HepG2 (cell line): ENCODE data around the gene KANK4. TPM values are rescaled to one million over a fixed set of nuclear protein-coding genes. Genes with fewer than 3 reads are reported as not detected.

Experiments used
- ATAC-seq: fragments of 200-7000 bp; cut with Tn5 transposase; 3 replicates; pipeline ENCODE4 v1.9.1; 2020; ENCODE audit warnings: mild to moderate bottlenecking, moderate library complexity
- BruUV-seq: library from RNA; stranded (reverse); fragments of 400-500 nt; replicated peaks from 2 replicates; lab custom pipeline; 2021; lab: Mats Ljungman, UMichigan
- CTCF ChIA-PET: fragments of 300-600 bp; formaldehyde crosslinking; extraction: SDS; loops from one replicate; lab custom pipeline; 2021; ENCODE audit warnings: low total read pairs, inconsistent platforms, low intra/inter-chr PET ratio; lab: Yijun Ruan, JAX
- POLR2A ChIA-PET: fragments of 350-600 bp; sonication (Branson Sonifier 250); formaldehyde crosslinking; loops from one replicate; lab custom pipeline; 2020; ENCODE audit warnings: antibody characterized with exemption, inconsistent platforms; lab: Yijun Ruan, JAX
- DNase-seq: peaks from one replicate; pipeline ENCODE4 v3.0.0-alpha.2; 2015; ENCODE audit warnings: low spot score
- FAIRE-seq: peaks from 3 replicates; lab custom pipeline; 2011; peaks lifted over from hg19 to GRCh38; lab: Jason Lieb, UNC
- H2AFZ ChIP-seq: one replicate; pipeline ENCODE4 v1.6.1; 2011; ENCODE audit warnings: low read length, inconsistent platforms
- H3K27ac ChIP-seq: fragments of 300-600 bp; 3 replicates; pipeline ENCODE4 v1.8.0; 2011; ENCODE audit warnings: mixed run types, mild to moderate bottlenecking, mixed read lengths, low read length, inconsistent platforms; ENCODE audit not compliant: insufficient read depth; ENCODE audit errors: extremely low read length
- H3K27me3 ChIP-seq, 2 experiments: fragments of 200-600 bp in 1 of 2; 2 replicates in 1 of 2; 3 replicates in 1 of 2; pipeline versions ENCODE4 v1.6.0 to v1.8.0; 2011; ENCODE audit warnings: low read length in 2 of 2, mild to moderate bottlenecking in 2 of 2, moderate library complexity in 2 of 2, inconsistent platforms in 1 of 2; ENCODE audit not compliant: insufficient read depth in 2 of 2, control insufficient read depth in 1 of 2
- H3K36me3 ChIP-seq, 2 experiments: fragments of 200-600 bp in 1 of 2; replicated peaks in 1 of 2; 2 replicates in 1 of 2; 3 replicates in 1 of 2; pipeline versions ENCODE4 v1.5.1 to v1.8.0; 2011; ENCODE audit warnings: low read length in 2 of 2, inconsistent platforms in 1 of 2; ENCODE audit not compliant: insufficient read depth in 2 of 2, control insufficient read depth in 1 of 2
- H3K4me1 ChIP-seq: 2 replicates; pipeline ENCODE4 v1.5.1; 2012; ENCODE audit warnings: low read length, inconsistent platforms; ENCODE audit not compliant: insufficient read depth
- H3K4me2 ChIP-seq: 2 replicates; pipeline ENCODE4 v1.6.0; 2011; ENCODE audit warnings: low read depth, low read length, inconsistent platforms
- H3K4me3 ChIP-seq, 3 experiments: fragments of 200-600 bp in 1 of 3; sonication (generic), shearing (Covaris generic) in 1 of 3; replicated peaks in 1 of 3; 2 replicates each; pipeline ENCODE4 v1.5.1; 2011 to 2016; ENCODE audit warnings: low read length in 3 of 3, inconsistent platforms in 2 of 3, low read depth in 2 of 3, mild to moderate bottlenecking in 2 of 3, control low read depth in 1 of 3, mixed read lengths in 1 of 3; ENCODE audit not compliant: insufficient read depth in 1 of 3
- H3K79me2 ChIP-seq: one replicate; pipeline ENCODE4 v1.6.1; 2011; ENCODE audit warnings: low read length, inconsistent platforms; ENCODE audit not compliant: insufficient read depth
- H3K9ac ChIP-seq: 2 replicates; pipeline ENCODE4 v1.6.0; 2011; ENCODE audit warnings: mild to moderate bottlenecking, low read depth, low read length, inconsistent platforms; ENCODE audit not compliant: insufficient read depth
- H3K9me3 ChIP-seq: 2 replicates; pipeline ENCODE4 v1.5.1; 2012; ENCODE audit warnings: mild to moderate bottlenecking, low read length
- H4K20me1 ChIP-seq: 2 replicates; pipeline ENCODE4 v1.6.0; 2011; ENCODE audit warnings: inconsistent platforms, mild to moderate bottlenecking, low read length, moderate library complexity; ENCODE audit not compliant: insufficient read depth
- BRCA1 ChIP-seq: sonication (generic); formaldehyde crosslinking; IDR thresholded peaks from 2 replicates; pipeline ENCODE4 v1.4.0; 2020; ENCODE audit warnings: missing genetic modification reagents
- GATA4 ChIP-seq: sonication (generic); IDR thresholded peaks from 2 replicates; pipeline ENCODE4 v1.6.1; 2016; ENCODE audit warnings: antibody characterized with exemption, low read depth, borderline replicate concordance
- HIVEP1 ChIP-seq: sonication (generic); formaldehyde crosslinking; IDR thresholded peaks from 2 replicates; pipeline ENCODE4 v1.4.0; 2020; ENCODE audit warnings: mild to moderate bottlenecking, missing genetic modification reagents
- HOXD1 ChIP-seq: sonication (generic); formaldehyde crosslinking; IDR thresholded peaks from 2 replicates; pipeline ENCODE4 v1.5.0; 2020; ENCODE audit warnings: missing genetic modification reagents
- KLF16 ChIP-seq, 2 experiments: sonication (generic) in 1 of 2; formaldehyde crosslinking in 1 of 2; IDR thresholded peaks; 2 replicates each; pipeline versions ENCODE4 v1.6.1 to v1.8.0; 2016 to 2023; ENCODE audit warnings: missing genetic modification reagents in 2 of 2, missing compliant biosample characterization in 1 of 2
- MAFF ChIP-seq: IDR thresholded peaks from 2 replicates; pipeline ENCODE4 v1.6.1; 2011; ENCODE audit warnings: low read depth, low read length, improper control_type of control experiment
- MED1 ChIP-seq: sonication (generic); formaldehyde crosslinking; IDR thresholded peaks from 2 replicates; pipeline ENCODE4 v1.4.0; 2020; ENCODE audit warnings: missing genetic modification reagents
- MED8 ChIP-seq: sonication (generic); formaldehyde crosslinking; IDR thresholded peaks from 2 replicates; pipeline ENCODE4 v1.8.1; 2023; ENCODE audit warnings: mild to moderate bottlenecking, missing genetic modification reagents; ENCODE audit not compliant: insufficient replicate concordance
- MLX ChIP-seq: IDR thresholded peaks from 2 replicates; pipeline ENCODE4 v1.6.1; 2016
- NFE2L1 ChIP-seq: sonication (generic); formaldehyde crosslinking; IDR thresholded peaks from 2 replicates; pipeline ENCODE4 v1.4.0; 2020; ENCODE audit warnings: missing genetic modification reagents, mild to moderate bottlenecking, borderline replicate concordance
- PATZ1 ChIP-seq: sonication (generic); formaldehyde crosslinking; IDR thresholded peaks from 2 replicates; pipeline ENCODE4 v1.4.0; 2020; ENCODE audit warnings: missing genetic modification reagents
- ZBTB10 ChIP-seq: sonication (generic); formaldehyde crosslinking; IDR thresholded peaks from 2 replicates; pipeline ENCODE4 v1.4.0; 2020; ENCODE audit warnings: missing genetic modification reagents, borderline replicate concordance
- ZBTB39 ChIP-seq: sonication (generic); formaldehyde crosslinking; IDR thresholded peaks from 2 replicates; pipeline ENCODE4 v1.5.0; 2020; ENCODE audit warnings: missing genetic modification reagents
- ZNF275 ChIP-seq: sonication (generic); formaldehyde crosslinking; IDR thresholded peaks from 2 replicates; pipeline ENCODE4 v1.8.0; 2022; ENCODE audit warnings: missing genetic modification reagents, mild to moderate bottlenecking, inconsistent platforms, borderline replicate concordance
- ZNF740 ChIP-seq: sonication (generic); formaldehyde crosslinking; IDR thresholded peaks from 2 replicates; pipeline ENCODE4 v1.4.0; 2020; ENCODE audit warnings: missing genetic modification reagents
- WGBS: methylation state at CpG from one replicate; pipeline ENCODE4 v1.1.6; 2017; ENCODE audit warnings: low lambda C conversion rate; 5-methylcytosine and 5-hydroxymethylcytosine counted together
- in situ Hi-C: cut with HindIII; loops from 2 replicates; pipeline ENCODE4 v1.10.0; 2017; ENCODE audit warnings: low pct_unique_long_range_greater_than_20kb; ENCODE audit not compliant: extremely low pct_ligation_motif_present
- intact Hi-C: fragments of 100-400 bp; cut with micrococcal nuclease; formaldehyde crosslinking; loops from one replicate; pipeline ENCODE4 v1.10.0; 2022; ENCODE audit not compliant: unreplicated experiment
- polyA plus RNA-seq, 8 experiments: library from polyadenylated mRNA; depleted of rRNA in 3 of 8; stranded (reverse) in 7 of 8; unstranded in 1 of 8; fragments of >200 nt; fragmentation: Illumina TruSeq in 4 of 8; extraction: Trizol in 4 of 8; gene quantifications; 2 replicates each; pipeline versions ENCODE4 v1.2.1 to v1.2.3, GENCODE V29; 2011 to 2016; ENCODE audit warnings: low read depth in 4 of 8, missing spikeins in 1 of 8, mixed read lengths in 1 of 8; ENCODE audit not compliant: insufficient read depth in 1 of 8
- total RNA-seq, 5 experiments: library from RNA; depleted of rRNA; stranded (reverse); fragments of >200 nt; fragmentation: Illumina TruSeq; extraction: Trizol; gene quantifications; 2 replicates each; pipeline ENCODE4 v1.2.3, GENCODE V29; 2016; ENCODE audit warnings: low read depth in 1 of 5

Gene KANK4
- total and polyA plus RNA-seq, 2 of the 13 experiments (the other 11 are each of a cell fraction or from before 2014, with no cell fraction given): 16.1 to 25.7 TPM

GRCh38 chr1:62349470-62350233 is 30.4 kb upstream of the KANK4 start:
- intact Hi-C loops (no loop called here), in situ Hi-C loops (no loop called here)
- ATAC-seq (no peak), DNase-seq (no peak), FAIRE-seq (no peak)
- H3K9me3 ChIP-seq: no peaks in the 10 kb centered on the region
- no peak overlapping the region for H3K9ac ChIP-seq
- H3K4me2 ChIP-seq: no peak overlapping the region
- no peak overlapping the region for H3K27ac ChIP-seq
- H3K27me3 ChIP-seq: no peaks in the 10 kb centered on the region
- H4K20me1 ChIP-seq: no peaks in the 10 kb centered on the region
- ChIA-PET POLR2A (no interaction called here), CTCF (no interaction called here)
- H3K4me1 ChIP-seq: peaks cover 49% of the 10 kb centered on the region
- 53% methylated on average over 2 of the region's 2 CpGs for WGBS
- no peak overlapping the region for H2AFZ ChIP-seq
- H3K36me3 ChIP-seq: no peaks in the 10 kb centered on the region
- BruUV-seq: no TSS peak
- no peaks in the 10 kb centered on the region for H3K79me2 ChIP-seq
- H3K4me3 ChIP-seq: no peak overlapping the region
- TF ChIP-seq MED1 (CRISPR knock-in tag) (no peak), MAFF (peak; percentile 56), ZNF275 (CRISPR knock-in tag) (no peak), GATA4 (no peak), BRCA1 (CRISPR knock-in tag) (no peak), NFE2L1 (CRISPR knock-in tag) (no peak), ZNF740 (CRISPR knock-in tag) (no peak), HOXD1 (CRISPR knock-in tag) (no peak), PATZ1 (CRISPR knock-in tag) (no peak), HIVEP1 (CRISPR knock-in tag) (no peak), ZBTB10 (CRISPR knock-in tag) (no peak), MED8 (CRISPR knock-in tag) (no peak), MLX (CRISPR knock-in tag) (no peak), KLF16 (CRISPR knock-in tag; IDR thresholded peaks at IDR 0.05) (no peak), ZBTB39 (no peak)
